Cortex of kidney (tissue), 1 donor: ENCODE measurements around the gene NCKAP5.

ENCODE experiments used
- DNase-seq: peaks from one replicate; lab custom pipeline; 2025; lab: John Stamatoyannopoulos, UW

The NCKAP5 gene

GRCh38 chr2:133204421-133204820 lies 363.8 kb downstream of the NCKAP5 start:
- DNase-seq = no peak

- DNase-seq = no peak
Measured at GRCh38 chr2:133200684-133201421, 367.4 kb downstream of the NCKAP5 start.

- no peak for DNase-seq
Measured at GRCh38 chr2:133198678-133199077, 369.6 kb downstream of the NCKAP5 start.

- no peak for DNase-seq
Measured at GRCh38 chr2:133197156-133197555, 371.1 kb downstream of the NCKAP5 start.

GRCh38 chr2:133194777-133195335 lies 373.4 kb downstream of the NCKAP5 start:
- DNase-seq = no peak

- no peak for DNase-seq
Measured at GRCh38 chr2:133194362-133194655, 374.0 kb downstream of the NCKAP5 start.

GRCh38 chr2:133193544-133194361 lies 374.5 kb downstream of the NCKAP5 start:
- DNase-seq = no peak

- no peak for DNase-seq
Measured at GRCh38 chr2:133192028-133192427, 376.2 kb downstream of the NCKAP5 start.

- no peak for DNase-seq
Measured at GRCh38 chr2:133177196-133177595, 391.1 kb downstream of the NCKAP5 start.

GRCh38 chr2:133175926-133176325 lies 392.3 kb downstream of the NCKAP5 start:
- DNase-seq = no peak

- DNase-seq = no peak
Measured at GRCh38 chr2:133173224-133173623, 395.0 kb downstream of the NCKAP5 start.

- DNase-seq = no peak
Measured at GRCh38 chr2:133171393-133172004, 396.8 kb downstream of the NCKAP5 start.

GRCh38 chr2:133169274-133169912 lies 398.9 kb downstream of the NCKAP5 start:
- DNase-seq = no peak

- DNase-seq = no peak
Measured at GRCh38 chr2:133167990-133168389, 400.3 kb downstream of the NCKAP5 start.

GRCh38 chr2:133167223-133167622 lies 401.0 kb downstream of the NCKAP5 start:
- DNase-seq = no peak

- DNase-seq = no peak
Measured at GRCh38 chr2:133166031-133166430, 402.2 kb downstream of the NCKAP5 start.

GRCh38 chr2:133163111-133163510 lies 405.2 kb downstream of the NCKAP5 start:
- DNase-seq = no peak

- DNase-seq = no peak
Measured at GRCh38 chr2:133158442-133158841, 409.8 kb downstream of the NCKAP5 start.

- DNase-seq = no peak
Measured at GRCh38 chr2:133158024-133158423, 410.2 kb downstream of the NCKAP5 start.

GRCh38 chr2:133157141-133157540 lies 411.1 kb downstream of the NCKAP5 start:
- DNase-seq = no peak

GRCh38 chr2:133152801-133153200 lies 415.5 kb downstream of the NCKAP5 start:
- no peak for DNase-seq

GRCh38 chr2:133148187-133148586 lies 420.1 kb downstream of the NCKAP5 start:
- no peak for DNase-seq
